ENCODE measurements around the gene REEP3.
"Not testable (repeated sequence)": the region's sequence is repeated elsewhere in the genome, so short reads cannot be mapped to it uniquely, and the experiment has no call there.

Gene REEP3

GRCh38 chr10:63631991-63632390 lies 110.8 kb downstream of the REEP3 start:
- no peak for DNase-seq

- no peak for DNase-seq
These were observed 112.7 kb downstream of the REEP3 start for GRCh38 chr10:63633677-63634487.

GRCh38 chr10:63634488-63635065 lies 113.4 kb downstream of the REEP3 start:
- DNase-seq = no peak

GRCh38 chr10:63636812-63637211 lies 115.6 kb downstream of the REEP3 start:
- no peak for DNase-seq

GRCh38 chr10:63637901-63638327 lies 116.7 kb downstream of the REEP3 start:
- no peak for DNase-seq

GRCh38 chr10:63641366-63641765 lies 120.2 kb downstream of the REEP3 start:
- DNase-seq = no peak

GRCh38 chr10:63641799-63642198 lies 120.6 kb downstream of the REEP3 start:
- DNase-seq = no peak

DNA sequence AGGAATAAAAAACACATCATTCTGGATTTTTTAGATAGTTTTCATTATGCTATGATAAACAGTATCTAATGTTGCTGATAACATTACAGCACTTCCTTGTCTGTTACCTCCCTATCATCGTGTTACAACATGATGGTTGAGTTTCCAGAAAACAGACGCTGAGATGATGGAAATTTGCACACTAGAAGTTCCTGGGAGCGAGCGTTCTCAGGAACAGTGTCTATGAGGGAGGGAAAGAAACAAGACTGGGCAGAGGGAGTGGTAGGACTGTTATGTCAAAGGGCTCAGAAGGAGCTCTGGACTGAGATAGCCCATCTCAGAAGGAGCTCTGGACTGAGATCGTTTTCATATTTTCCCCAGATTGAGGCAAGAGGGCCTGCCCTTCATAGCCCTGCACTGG lies 121.6 kb downstream of the REEP3 start:
- DNase-seq = no peak

DNA sequence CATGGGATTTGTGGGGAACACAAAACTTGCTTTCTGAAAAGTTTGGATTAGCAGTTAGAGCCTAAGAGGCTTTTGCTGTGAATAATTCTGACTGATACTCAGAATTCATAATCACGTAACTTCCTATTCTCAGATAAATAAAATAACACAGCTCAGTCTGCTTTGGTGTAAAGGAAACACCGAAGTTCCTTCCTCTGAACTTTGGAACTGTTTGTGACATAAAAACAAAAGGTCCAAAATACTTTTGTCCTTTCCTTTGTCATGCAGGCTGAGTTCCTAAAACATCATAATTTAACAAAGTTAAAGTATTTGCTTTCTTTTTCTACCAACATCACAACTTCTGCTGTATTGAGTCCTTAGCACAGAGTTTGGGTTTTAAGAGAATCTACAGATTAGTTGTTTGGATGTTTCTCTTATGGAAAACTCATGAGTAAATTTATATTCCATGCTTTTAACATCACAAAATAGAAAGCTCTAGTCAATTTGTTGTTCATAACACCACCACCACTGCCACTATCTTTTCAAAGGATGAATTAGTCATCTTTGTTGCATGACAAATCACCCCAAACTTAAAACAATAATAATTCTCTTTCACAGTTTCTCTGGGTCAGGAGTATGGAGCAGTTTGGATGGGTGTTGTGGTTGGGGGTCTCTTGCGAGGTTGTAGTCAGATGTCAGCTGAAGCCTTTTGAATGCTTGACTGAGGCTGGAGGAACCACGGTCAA lies 123.4 kb downstream of the REEP3 start:
- DNase-seq = no peak

- DNase-seq = no peak
These were observed 124.0 kb downstream of the REEP3 start for GRCh38 chr10:63645195-63645594.

- no peak for DNase-seq
These were observed 125.3 kb downstream of the REEP3 start for GRCh38 chr10:63646491-63646890.

DNA sequence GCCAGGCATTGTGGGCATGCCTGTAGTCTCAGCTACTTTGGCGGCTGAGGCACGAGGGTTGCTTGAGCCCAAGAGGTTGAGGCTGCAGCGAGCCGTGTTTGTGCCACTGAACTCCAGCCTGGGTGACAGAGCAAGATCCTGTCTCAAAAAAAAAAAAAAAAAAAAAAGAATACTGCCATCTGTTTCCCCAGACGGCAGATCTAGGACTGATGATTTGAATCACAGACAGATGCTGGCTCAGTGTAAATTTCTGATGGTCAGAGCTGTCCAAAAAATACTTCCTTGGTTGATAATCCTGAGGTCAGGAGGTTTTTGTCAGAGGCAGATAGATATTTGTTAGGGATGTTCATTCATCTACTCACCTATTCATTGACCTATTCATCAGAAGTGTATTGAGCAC lies 130.7 kb downstream of the REEP3 start:
- no peak for DNase-seq

GRCh38 chr10:63653747-63654146 lies 132.5 kb downstream of the REEP3 start:
- DNase-seq = no peak

DNA sequence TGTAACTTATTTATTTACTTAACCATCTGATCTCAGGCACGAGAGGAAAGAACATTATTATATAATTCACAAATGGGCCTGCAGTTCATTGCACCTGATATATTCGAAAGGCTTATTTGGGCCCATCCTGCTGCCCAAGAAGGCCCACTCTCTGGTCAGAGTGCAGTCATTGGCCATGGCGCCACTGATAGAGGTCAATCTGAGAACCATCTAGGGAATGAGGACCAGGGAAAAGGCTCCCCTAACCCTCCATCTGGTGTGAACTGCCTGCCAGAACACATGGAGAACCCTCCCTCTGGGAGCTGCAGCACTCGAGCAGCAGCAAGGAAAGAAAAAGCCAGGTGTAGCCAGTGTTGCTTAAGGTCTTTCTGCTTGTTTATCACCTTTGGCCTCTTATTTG lies 136.6 kb downstream of the REEP3 start:
- DNase-seq = no peak

DNA sequence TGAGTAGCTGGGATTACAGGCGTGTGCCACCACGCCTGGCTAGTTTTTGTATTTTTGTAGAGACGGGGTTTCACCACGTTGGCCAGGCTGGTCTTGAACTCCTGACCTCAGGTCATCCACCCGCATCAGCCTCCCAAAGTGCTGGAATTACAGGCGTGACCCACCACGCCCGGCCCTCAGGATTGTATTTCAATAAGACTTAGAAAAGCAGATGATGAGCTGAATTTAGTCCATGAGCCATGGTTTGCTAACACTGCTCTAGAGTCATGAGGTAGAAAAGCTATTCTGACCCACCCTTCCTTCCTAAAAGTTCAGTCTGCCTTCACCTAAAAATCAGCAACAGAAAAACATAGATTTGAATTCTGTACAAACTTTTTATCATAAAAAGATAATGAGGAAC lies 139.7 kb downstream of the REEP3 start:
- not testable (repeated sequence) for DNase-seq

DNA sequence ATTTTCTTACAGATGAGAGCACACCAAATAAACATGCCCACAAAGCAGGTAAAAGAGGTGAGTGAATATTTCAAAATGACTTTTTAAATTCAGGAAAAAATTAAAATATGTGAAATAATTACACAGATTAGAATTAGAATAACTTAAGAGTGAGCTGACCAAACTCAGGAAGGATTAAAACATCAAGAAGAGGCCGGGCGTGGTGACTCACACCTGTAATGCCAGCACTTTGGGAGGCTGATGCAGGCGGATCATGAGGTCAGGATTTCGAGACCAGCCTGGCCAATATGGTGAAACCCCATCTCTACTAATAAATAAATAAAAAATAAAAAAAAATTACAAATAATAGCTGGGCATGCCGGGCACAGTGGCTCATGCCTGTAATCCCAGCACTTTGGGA lies 140.1 kb downstream of the REEP3 start:
- DNase-seq = no peak

DNA sequence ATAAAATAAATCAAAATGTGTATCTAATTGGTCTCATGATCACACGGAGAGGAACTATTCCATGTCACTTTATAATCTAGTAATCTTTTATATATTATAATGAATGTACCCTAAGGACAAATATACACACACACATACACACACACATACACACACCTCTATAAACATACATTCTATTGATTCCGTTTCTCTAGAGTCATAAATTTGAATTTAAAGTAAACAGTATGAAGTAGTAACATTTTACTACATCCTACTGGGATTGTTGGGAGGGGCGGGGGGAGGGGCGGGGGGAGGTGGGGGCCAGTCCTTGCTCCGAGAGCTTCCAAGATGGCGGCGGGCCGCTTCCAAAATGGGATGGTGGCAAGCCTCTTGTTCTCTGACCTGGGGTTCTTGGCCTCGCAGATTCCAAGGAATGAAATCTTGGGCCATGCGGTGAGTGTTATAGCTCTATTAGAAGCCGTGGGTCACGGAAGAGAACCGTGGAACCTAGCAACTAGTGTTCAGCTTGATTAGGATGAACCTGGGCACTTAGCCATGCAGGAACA lies 143.2 kb downstream of the REEP3 start:
- no peak for DNase-seq

GRCh38 chr10:63665006-63665580 lies 143.9 kb downstream of the REEP3 start:
- DNase-seq = not testable (repeated sequence)

GRCh38 chr10:63665670-63666134 lies 144.5 kb downstream of the REEP3 start:
- no peak for DNase-seq

DNA sequence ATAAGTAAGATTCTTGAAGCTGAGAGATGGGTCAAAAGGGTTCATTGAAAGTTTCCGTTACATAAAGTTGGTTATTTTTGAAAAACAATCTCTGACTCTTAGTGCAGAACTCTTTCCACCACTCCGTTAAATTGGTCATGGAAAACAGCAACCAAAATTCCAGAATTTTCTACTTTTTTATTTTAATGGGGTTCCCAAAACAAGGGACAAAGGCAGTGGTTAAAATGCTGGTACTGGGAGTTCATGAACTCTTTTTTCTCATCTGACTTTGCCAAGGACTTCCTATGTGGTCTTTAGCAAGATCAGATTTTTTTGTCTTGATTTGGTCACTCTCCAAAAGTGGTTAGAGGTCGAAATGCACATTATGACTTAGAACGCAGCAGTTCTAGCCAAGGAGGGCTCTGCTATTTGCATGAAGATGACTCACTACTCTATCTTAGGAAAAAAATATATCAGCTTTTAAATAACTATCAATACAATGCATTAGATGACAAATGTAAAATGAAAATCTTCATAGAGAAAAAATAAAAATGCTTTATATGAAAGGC lies 145.7 kb downstream of the REEP3 start:
- no peak for DNase-seq

GRCh38 chr10:63667596-63668480 lies 146.6 kb downstream of the REEP3 start:
- DNase-seq = no peak

Data from stimulated activated CD4-positive, alpha-beta T cell treated with anti-CD3 and anti-CD28 coated beads, Interleukin-4, amount 100 ng/mL, for 4 hours (primary cell).